H9 (cell line): ENCODE measurements around the gene KCNE1. TPM values are rescaled to one million over a fixed set of nuclear protein-coding genes. Genes with fewer than 3 reads are reported as not detected.

Experiments
- DNase-seq: peaks from one replicate; pipeline ENCODE4 v3.0.0-alpha.2; 2017
- H2AFZ ChIP-seq: one replicate; pipeline ENCODE4 v1.6.1; 2013; ENCODE audit warnings: mild to moderate bottlenecking, low read length, control low read depth, moderate library complexity
- H2AK5ac ChIP-seq: 2 replicates; pipeline ENCODE4 v1.6.1; 2013; ENCODE audit warnings: low read length, control low read depth, mixed read lengths; ENCODE audit not compliant: insufficient read length
- H2BK120ac ChIP-seq: one replicate; pipeline ENCODE4 v1.6.1; 2013; ENCODE audit warnings: low read depth, mild to moderate bottlenecking, low read length, control low read depth, inconsistent platforms; ENCODE audit not compliant: poor library complexity, severe bottlenecking
- H2BK12ac ChIP-seq: 2 replicates; pipeline ENCODE4 v1.6.1; 2013; ENCODE audit warnings: low read length, control low read depth, mixed read lengths, low read depth; ENCODE audit not compliant: insufficient read length
- H2BK15ac ChIP-seq: 2 replicates; pipeline ENCODE4 v1.6.1; 2013; ENCODE audit warnings: low read depth, low read length, control low read depth
- H2BK20ac ChIP-seq: one replicate; pipeline ENCODE4 v1.6.1; 2013; ENCODE audit warnings: low read depth, mild to moderate bottlenecking, low read length, control low read depth, inconsistent platforms; ENCODE audit not compliant: poor library complexity, severe bottlenecking
- H2BK5ac ChIP-seq: 2 replicates; pipeline ENCODE4 v1.6.1; 2013; ENCODE audit warnings: low read length, control low read depth, mixed read lengths; ENCODE audit not compliant: insufficient read length
- H3K14ac ChIP-seq: 2 replicates; pipeline ENCODE4 v1.6.1; 2013; ENCODE audit warnings: low read length, control low read depth; ENCODE audit not compliant: insufficient read depth
- H3K18ac ChIP-seq: 2 replicates; pipeline ENCODE4 v1.6.1; 2013; ENCODE audit warnings: low read depth, mild to moderate bottlenecking, mixed read lengths, low read length, control low read depth; ENCODE audit not compliant: insufficient read length
- H3K23ac ChIP-seq: 2 replicates; pipeline ENCODE4 v1.6.1; 2013; ENCODE audit warnings: low read length, control low read depth, mixed read lengths, low read depth; ENCODE audit not compliant: insufficient read length
- H3K23me2 ChIP-seq: 2 replicates; pipeline ENCODE4 v1.6.1; 2013; ENCODE audit warnings: low read depth, mild to moderate bottlenecking, mixed read lengths, low read length, control low read depth; ENCODE audit not compliant: insufficient read length, poor library complexity, severe bottlenecking
- H3K27ac ChIP-seq: 2 replicates; pipeline ENCODE4 v1.5.1; 2013; ENCODE audit warnings: low read length, control low read depth, mixed read lengths, low read depth; ENCODE audit not compliant: insufficient read length
- H3K27me3 ChIP-seq: 2 replicates; pipeline ENCODE4 v1.6.1; 2013; ENCODE audit warnings: low read length, control low read depth, inconsistent platforms; ENCODE audit not compliant: insufficient read depth
- H3K4ac ChIP-seq: 2 replicates; pipeline ENCODE4 v1.6.1; 2013; ENCODE audit warnings: low read depth, mild to moderate bottlenecking, control low read depth, inconsistent platforms, low read length, moderate library complexity
- H3K4me1 ChIP-seq: 2 replicates; pipeline ENCODE4 v1.6.1; 2013; ENCODE audit warnings: low read length, control low read depth, inconsistent platforms; ENCODE audit not compliant: insufficient read depth
- H3K4me2 ChIP-seq: 2 replicates; pipeline ENCODE4 v1.6.1; 2013; ENCODE audit warnings: low read length, control low read depth, mixed read lengths; ENCODE audit not compliant: insufficient read length, insufficient read depth
- H3K56ac ChIP-seq: 2 replicates; pipeline ENCODE4 v1.6.1; 2013; ENCODE audit warnings: low read depth, mild to moderate bottlenecking, mixed read lengths, low read length, control low read depth; ENCODE audit not compliant: insufficient read length
- H3K79me1 ChIP-seq: 2 replicates; pipeline ENCODE4 v1.6.1; 2013; ENCODE audit warnings: low read depth, mild to moderate bottlenecking, moderate library complexity, low read length, control low read depth, inconsistent platforms; ENCODE audit not compliant: insufficient read depth, poor library complexity, severe bottlenecking
- H3K79me2 ChIP-seq: 2 replicates; pipeline ENCODE4 v1.6.1; 2013; ENCODE audit warnings: low read length, control low read depth, inconsistent platforms; ENCODE audit not compliant: insufficient read depth
- H3K9ac ChIP-seq: 2 replicates; pipeline ENCODE4 v1.6.1; 2013; ENCODE audit warnings: low read length, control low read depth, mixed read lengths; ENCODE audit not compliant: insufficient read length; ENCODE audit errors: extremely low read depth
- H3K9me3 ChIP-seq: one replicate; pipeline ENCODE4 v1.6.1; 2013; ENCODE audit warnings: low read depth, low read length, inconsistent platforms; ENCODE audit not compliant: control insufficient read depth
- H3T11ph ChIP-seq: one replicate; pipeline ENCODE4 v1.6.1; 2013; ENCODE audit warnings: mild to moderate bottlenecking, low read length, control low read depth, inconsistent platforms
- H4K20me1 ChIP-seq: one replicate; pipeline ENCODE4 v1.6.1; 2013; ENCODE audit not compliant: control insufficient read depth, insufficient read length, insufficient read depth
- H4K5ac ChIP-seq: 2 replicates; pipeline ENCODE4 v1.6.1; 2013; ENCODE audit warnings: low read depth, mild to moderate bottlenecking, mixed read lengths, low read length, control low read depth; ENCODE audit not compliant: insufficient read length
- H4K8ac ChIP-seq: replicated peaks from 2 replicates; pipeline ENCODE4 v1.6.1; 2013; ENCODE audit warnings: low read length, control low read depth, mixed read lengths, low read depth; ENCODE audit not compliant: insufficient read length
- H4K91ac ChIP-seq: 2 replicates; pipeline ENCODE4 v1.6.1; 2013; ENCODE audit warnings: low read depth, mild to moderate bottlenecking, moderate library complexity, mixed read lengths, low read length, control low read depth; ENCODE audit not compliant: insufficient read length
- H3K27ac Mint-ChIP-seq, 3 experiments: 2 replicates in 2 of 3; 3 replicates in 1 of 3; pipeline ENCODE4 v1.8.0; 2020 to 2021; ENCODE audit warnings: mixed read lengths in 3 of 3, mild to moderate bottlenecking in 1 of 3, moderate library complexity in 1 of 3
- H3K27me3 Mint-ChIP-seq: 2 replicates; pipeline ENCODE4 v1.8.0; 2021; ENCODE audit warnings: low read depth, mild to moderate bottlenecking, moderate library complexity, mixed read lengths
- H3K36me3 Mint-ChIP-seq, 3 experiments: 2 replicates in 2 of 3; 3 replicates in 1 of 3; pipeline ENCODE4 v1.8.0; 2020 to 2021; ENCODE audit warnings: low read depth in 3 of 3, mixed read lengths in 3 of 3; ENCODE audit not compliant: insufficient read depth in 1 of 3
- H3K4me1 Mint-ChIP-seq, 2 experiments: 2 replicates each; pipeline ENCODE4 v1.8.0; 2020; ENCODE audit warnings: mixed read lengths in 2 of 2
- H3K4me3 Mint-ChIP-seq, 2 experiments: 2 replicates in 1 of 2; 3 replicates in 1 of 2; pipeline ENCODE4 v1.8.0; 2020 to 2021; ENCODE audit warnings: mild to moderate bottlenecking in 2 of 2, mixed read lengths in 2 of 2, moderate library complexity in 1 of 2
- H3K9me3 Mint-ChIP-seq, 2 experiments: 2 replicates in 1 of 2; 3 replicates in 1 of 2; pipeline ENCODE4 v1.8.0; 2020; ENCODE audit warnings: mild to moderate bottlenecking in 2 of 2, mixed read lengths in 2 of 2, moderate library complexity in 1 of 2
- CTCF ChIP-seq: fragments of 200-600 bp; sonication (generic); conservative IDR thresholded peaks from 3 replicates; pipeline ENCODE4 v1.8.0; 2021; ENCODE audit warnings: antibody characterized with exemption, mild to moderate bottlenecking
- WGBS: extraction: QIAGEN DNeasy Blood & Tissue Kit; methylation state at CpG from one replicate; pipeline ENCODE4 v1.1.7; 2013; ENCODE audit warnings: missing lambda C conversion rate, low lambda C conversion rate, mixed read lengths; ENCODE audit not compliant: insufficient read length; ENCODE audit errors: extremely low coverage; 5-methylcytosine and 5-hydroxymethylcytosine counted together
- total RNA-seq: library from RNA; stranded (reverse); gene quantifications from 2 replicates; pipeline ENCODE4 v1.2.1, GENCODE V29; 2021

KCNE1 gene
- total RNA-seq, 1 experiment from 2014 or later = 0.28 TPM

- peaks cover 7% of the 10 kb centered on the region for H3K27me3 Mint-ChIP-seq
- Histone ChIP-seq H3K23me2 (no peaks in the 10 kb centered on the region), H3T11ph (no peak overlapping the region), H2BK5ac (no peak overlapping the region), H3K4ac (no peak overlapping the region), H3K4me2 (no peak overlapping the region), H4K20me1 (no peaks in the 10 kb centered on the region), H3K79me2 (no peaks in the 10 kb centered on the region), H2BK120ac (no peak overlapping the region), H2BK15ac (no peak overlapping the region), H3K23ac (no peak overlapping the region), H2BK20ac (no peak overlapping the region), H4K8ac (no peak overlapping the region), H4K5ac (no peak overlapping the region), H3K79me1 (no peaks in the 10 kb centered on the region), H3K14ac (no peak overlapping the region), H2AFZ (no peak overlapping the region), H3K4me1 (peaks cover 2% of the 10 kb centered on the region), H3K9me3 (no peaks in the 10 kb centered on the region), H3K56ac (no peak overlapping the region), H2AK5ac (no peak overlapping the region), H3K9ac (no peak overlapping the region), H3K27me3 (no peaks in the 10 kb centered on the region), H4K91ac (no peak overlapping the region), H2BK12ac (no peak overlapping the region), H3K18ac (no peak overlapping the region), H3K27ac (no peak overlapping the region)
- peaks cover 6 to 9% of the 10 kb centered on the region in 2 experiments for H3K9me3 Mint-ChIP-seq
- H3K4me1 Mint-ChIP-seq = peaks cover 14 to 18% of the 10 kb centered on the region in 2 experiments
- DNase-seq = no peak
- no peak overlapping the region for H3K4me3 Mint-ChIP-seq
- H3K27ac Mint-ChIP-seq = no peak overlapping the region
- no peak for TF ChIP-seq CTCF
- H3K36me3 Mint-ChIP-seq = peaks cover 0 to 4% (median 1%) of the 10 kb centered on the region in 3 experiments; a peak in 1 of 7 replicates
- WGBS = no CpG with 5 or more reads among the region's 5 CpGs
Measured at GRCh38 chr21:34540206-34540605, 28.2 kb upstream of the KCNE1 start.
